GM12873 (cell line): ENCODE measurements around the gene CHP2.

Experiments
- CTCF ChIP-seq: IDR thresholded peaks from 2 replicates; pipeline ENCODE4 v1.5.1; 2012; ENCODE audit warnings: low read depth, mild to moderate bottlenecking, moderate library complexity, low read length, control low read depth; ENCODE audit not compliant: insufficient read depth; ENCODE audit errors: missing control alignments

CHP2 gene

GRCh38 chr16:23712976-23713375 is 41.9 kb upstream of the CHP2 start, which contains the start of gene ERN2:
TSS of gene ERN2 (minus strand) at chr16:23713222. CDS start at chr16:23713187, 35 bp downstream.
- no peak for TF ChIP-seq CTCF

- no peak for TF ChIP-seq CTCF
These were observed 38.3 kb upstream of the CHP2 start for GRCh38 chr16:23716484-23716883.

- TF ChIP-seq CTCF = no peak
These were observed 30.6 kb upstream of the CHP2 start for GRCh38 chr16:23724096-23724784.

GRCh38 chr16:23724785-23725131 is 30.1 kb upstream of the CHP2 start:
- no peak for TF ChIP-seq CTCF

GRCh38 chr16:23726710-23727109 is 28.1 kb upstream of the CHP2 start:
- no peak for TF ChIP-seq CTCF

- no peak for TF ChIP-seq CTCF
These were observed 26.7 kb upstream of the CHP2 start for GRCh38 chr16:23728112-23728477.

- no peak for TF ChIP-seq CTCF
These were observed 25.1 kb upstream of the CHP2 start for GRCh38 chr16:23729503-23730424.
